Fibroblast of skin of left quadriceps (primary cell): ENCODE measurements around the gene TTLL1.
"Not testable (repeated sequence)": the region's sequence is repeated elsewhere in the genome, so short reads cannot be mapped to it uniquely, and the experiment has no call there.

Source experiments
- DNase-seq, 2 experiments: peaks; one replicate each; pipeline ENCODE4 v3.0.0-alpha.2; 2013; ENCODE audit warnings: low read depth in 2 of 2

Gene TTLL1

DNA sequence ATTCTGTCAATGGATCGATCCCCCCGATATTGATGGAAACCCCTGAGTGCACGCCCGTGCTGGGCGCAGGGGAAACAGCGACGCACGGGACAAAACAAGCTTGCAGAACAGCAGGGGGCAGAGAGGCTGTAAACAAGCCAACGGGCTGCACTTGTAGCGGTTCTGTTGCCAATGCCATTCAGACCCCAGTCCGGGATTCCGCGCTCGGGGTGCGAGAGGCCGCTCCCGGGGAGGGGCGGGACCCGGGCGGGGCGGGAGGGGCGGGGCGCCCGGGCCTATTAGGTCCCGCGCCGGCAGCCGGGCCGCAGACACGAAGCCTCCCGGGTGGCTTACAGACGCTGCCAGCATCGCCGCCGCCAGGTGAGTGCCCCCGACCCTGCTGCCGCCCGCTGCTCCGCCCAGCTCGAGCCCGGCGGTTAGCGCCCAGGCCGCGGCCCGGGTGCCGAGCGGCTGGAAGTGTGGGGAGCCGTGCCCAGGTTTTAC is 21.3 kb upstream of the TTLL1 start, which contains the start of gene BIK:
TSS of gene BIK (plus strand) at position 307 of the 483 bp plus-strand sequence. CDS start 13,273 bp downstream, outside the sequence.
- no peak for DNase-seq

GRCh38 chr22:43109921-43110443 is 20.8 kb upstream of the TTLL1 start:
- no peak for DNase-seq

- DNase-seq, result no peak
Observed at GRCh38 chr22:43109511-43109910, 20.3 kb upstream of the TTLL1 start.

GRCh38 chr22:43106302-43106701 is 17.1 kb upstream of the TTLL1 start:
- DNase-seq, result no peak

GRCh38 chr22:43104950-43105349 is 15.8 kb upstream of the TTLL1 start:
- DNase-seq, result not testable (repeated sequence)

- DNase-seq, result not testable (repeated sequence)
Observed at GRCh38 chr22:43104056-43104625, 14.9 kb upstream of the TTLL1 start.

- no peak for DNase-seq
Observed at GRCh38 chr22:43101306-43101705, 12.1 kb upstream of the TTLL1 start.

- no peak for DNase-seq
Observed at GRCh38 chr22:43100225-43100624, 11.0 kb upstream of the TTLL1 start.

GRCh38 chr22:43099095-43099494 is 9.9 kb upstream of the TTLL1 start:
- DNase-seq, result no peak

DNA sequence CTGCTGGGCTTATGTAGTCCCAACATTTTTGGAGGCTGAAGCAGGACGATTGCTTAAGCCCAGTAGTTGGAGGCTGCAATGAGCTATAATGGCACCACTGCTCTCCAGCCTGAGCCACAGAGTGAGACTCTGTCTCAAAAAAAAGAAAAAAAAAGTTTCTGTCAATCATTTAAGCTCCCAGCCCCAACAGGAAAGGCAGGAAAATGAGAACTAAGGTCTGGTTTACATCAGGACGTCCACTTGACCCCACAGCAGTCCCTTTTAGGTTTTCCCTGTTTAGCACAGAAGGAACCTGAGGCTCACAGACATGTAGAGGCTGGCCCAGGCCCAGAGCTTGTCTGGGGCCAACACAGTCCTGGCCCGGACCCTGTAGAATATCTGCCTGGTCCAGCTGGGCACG is 9.2 kb upstream of the TTLL1 start:
- no peak for DNase-seq

DNA sequence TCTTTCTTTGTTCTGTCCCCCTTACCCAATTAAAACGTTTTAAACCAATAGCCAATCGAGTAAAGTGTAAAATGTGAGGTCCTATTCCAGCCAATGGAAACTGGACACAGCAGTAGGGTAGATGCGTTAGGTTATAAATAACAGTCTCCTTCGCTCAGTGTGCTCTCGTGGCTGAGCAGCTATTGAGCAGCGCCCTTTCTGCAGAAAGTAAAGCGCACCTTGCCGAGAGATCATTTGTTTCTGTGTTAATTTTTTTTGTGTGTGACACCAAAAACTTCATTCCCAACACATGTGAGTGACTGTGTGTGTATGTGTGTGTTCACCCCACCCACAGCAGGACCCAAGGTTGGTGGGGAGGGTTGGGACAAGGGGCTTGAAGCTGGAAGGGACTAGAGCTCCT is 7.2 kb upstream of the TTLL1 start:
- DNase-seq, result no peak

DNA sequence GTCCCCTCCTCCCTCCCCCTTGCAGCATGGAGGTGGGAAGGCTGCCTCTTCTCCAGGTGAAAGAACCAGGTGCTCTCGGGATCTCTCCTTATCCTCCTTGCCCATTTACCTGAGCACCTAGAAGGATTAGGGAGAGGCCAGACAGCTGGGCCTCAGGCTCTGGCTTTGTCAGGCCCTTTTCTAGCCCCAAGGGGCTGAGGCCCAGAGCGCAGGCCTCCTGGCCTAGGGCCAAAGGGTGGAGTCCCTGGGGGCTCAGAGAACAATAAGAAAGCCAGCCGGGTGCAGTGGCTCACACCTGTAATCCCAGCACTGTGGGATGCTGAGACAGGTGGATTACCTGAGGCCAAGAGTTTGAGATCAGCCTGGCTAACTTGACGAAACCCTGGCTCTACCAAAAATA is 5.4 kb upstream of the TTLL1 start:
- DNase-seq, result no peak

DNA sequence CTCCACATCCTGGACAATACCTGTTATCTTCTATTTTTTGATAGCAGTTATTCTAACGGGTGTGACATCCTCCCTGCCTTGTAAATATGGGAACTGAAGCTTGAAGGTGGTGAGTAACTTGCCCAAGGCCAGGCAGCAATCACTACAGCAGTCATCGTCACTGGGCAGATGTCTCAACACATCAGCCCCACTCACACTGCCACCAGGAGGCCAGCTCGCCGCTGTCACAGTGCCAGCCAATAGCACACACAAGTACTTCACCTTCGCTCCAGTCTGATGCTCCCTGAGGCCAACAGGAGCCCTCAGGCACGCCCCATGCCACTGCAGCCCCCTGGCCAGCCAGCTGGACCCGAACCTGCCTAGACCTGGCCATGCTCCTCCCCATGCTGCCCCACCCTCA is 4.9 kb upstream of the TTLL1 start:
- no peak for DNase-seq

DNA sequence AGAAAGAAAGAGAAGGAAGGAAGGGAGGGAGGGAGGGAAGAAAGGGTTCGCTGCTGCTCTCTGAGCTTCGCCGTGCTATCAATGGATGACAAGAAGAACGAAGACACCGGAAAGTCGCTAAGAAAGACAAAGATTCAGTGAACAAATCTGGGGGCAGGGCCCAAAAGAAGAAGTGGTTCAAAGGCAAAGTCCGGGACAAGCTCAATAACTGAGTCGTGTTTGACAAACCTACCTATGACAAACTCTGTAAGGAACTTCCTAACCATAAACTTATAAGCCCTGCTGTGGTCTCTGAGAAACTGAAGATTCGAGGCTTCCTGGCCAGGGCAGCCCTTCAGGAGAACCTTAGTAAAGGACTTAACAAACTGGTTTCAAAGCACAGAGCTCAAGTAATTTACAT is 2.9 kb upstream of the TTLL1 start:
- no peak for DNase-seq

GRCh38 chr22:43090130-43090789 is 1.1 kb upstream of the TTLL1 start:
- peak; percentile 77 to 80 for DNase-seq

- no peak for DNase-seq
Observed at GRCh38 chr22:43088627-43088983, 586 bp downstream of the TTLL1 start.

- no peak for DNase-seq
Observed at GRCh38 chr22:43085658-43086606, 3.3 kb downstream of the TTLL1 start.

DNA sequence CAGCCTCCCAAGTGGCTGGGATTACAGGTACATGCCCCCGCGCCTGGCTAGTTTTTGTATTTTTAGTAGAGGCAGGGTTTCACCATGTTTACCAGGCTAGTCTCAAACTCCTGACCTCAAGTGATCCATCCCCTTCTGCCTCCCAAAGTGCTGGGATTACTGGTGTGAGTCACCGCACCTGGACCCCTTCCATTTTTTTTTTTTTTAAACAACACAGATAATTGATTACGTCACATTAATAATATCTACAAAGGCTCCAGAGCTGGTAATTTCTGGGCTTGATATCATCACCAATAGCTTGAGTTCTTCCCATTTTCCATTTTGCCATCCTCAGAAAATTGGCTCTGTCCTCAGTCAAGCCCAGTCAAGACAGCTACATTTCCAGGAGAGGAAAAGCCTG is 7.2 kb downstream of the TTLL1 start:
- DNase-seq, result no peak

DNA sequence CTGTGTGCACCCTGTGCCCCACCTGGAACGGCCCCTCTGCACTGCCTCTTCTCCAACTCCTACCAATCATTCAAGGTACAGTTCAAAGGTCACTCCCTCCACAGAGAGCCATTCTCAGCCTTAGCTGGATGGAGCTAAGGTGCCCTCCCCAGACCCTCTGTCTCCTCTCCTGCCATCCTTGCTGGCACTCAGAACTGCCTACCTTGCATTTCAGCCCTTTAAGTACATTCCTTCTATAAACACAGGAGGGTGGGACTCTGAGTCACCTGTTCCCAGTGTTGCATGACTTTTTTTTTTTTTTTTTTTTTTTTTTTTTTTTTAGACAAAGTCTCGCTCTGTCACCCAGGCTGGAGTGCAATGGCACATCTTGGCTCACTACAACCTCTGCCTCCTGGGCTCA is 8.6 kb downstream of the TTLL1 start:
- DNase-seq, result no peak

- DNase-seq, result no peak
Observed at GRCh38 chr22:43079742-43080141, 9.4 kb downstream of the TTLL1 start.

DNA sequence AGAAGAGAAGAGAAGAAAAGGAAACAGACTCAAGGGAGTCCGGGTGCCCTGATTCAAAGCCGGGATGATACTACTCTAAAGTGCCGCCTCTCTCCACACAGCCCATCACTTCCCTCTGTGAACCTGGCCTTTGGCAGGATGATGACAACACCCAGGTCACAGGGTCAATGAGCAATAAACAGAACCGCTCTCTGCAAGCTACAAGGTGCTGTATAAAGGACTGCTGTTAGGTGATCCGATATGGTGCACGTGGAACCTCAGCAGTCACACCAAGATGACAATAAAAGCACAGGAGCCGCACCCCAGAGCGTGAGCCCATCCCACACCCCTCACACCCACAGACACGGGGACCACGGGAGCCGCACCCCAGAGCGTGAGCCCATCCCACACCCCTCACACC is 10.7 kb downstream of the TTLL1 start:
- no peak for DNase-seq

DNA sequence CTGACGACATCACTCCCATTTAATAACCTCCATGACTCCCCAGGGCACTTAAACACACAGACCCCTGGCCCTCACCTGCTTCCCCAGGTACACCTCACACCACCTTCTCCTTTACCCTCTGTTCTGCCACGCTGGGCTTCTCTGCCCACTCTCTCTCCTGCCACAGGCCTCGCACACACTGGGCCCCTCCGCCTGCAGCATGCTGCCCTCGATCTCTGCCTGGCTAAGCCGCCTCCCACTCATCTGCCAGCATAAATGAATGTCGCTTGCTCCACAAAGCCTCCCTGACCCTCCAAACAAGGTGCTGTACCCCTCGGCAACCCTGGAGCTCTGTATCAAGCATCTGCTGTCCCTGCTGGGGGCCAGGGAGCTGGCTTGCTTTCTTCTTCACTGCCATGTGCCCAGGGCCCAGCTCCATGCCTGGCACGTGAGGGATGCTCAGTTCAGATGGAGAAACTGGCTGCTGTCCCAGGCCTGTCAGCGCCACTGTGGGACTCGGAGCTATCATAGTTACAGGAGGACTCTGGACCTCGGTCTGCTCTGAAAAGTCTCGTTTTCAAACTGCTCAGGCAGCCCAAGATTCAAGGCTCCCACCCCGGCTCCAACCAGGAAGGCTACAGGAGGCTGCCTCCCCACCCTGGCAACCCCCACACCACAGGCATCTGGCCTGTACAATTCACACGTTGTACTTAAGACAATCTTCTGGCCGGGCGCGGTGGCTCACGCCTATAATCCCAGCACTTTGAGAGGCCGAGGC is 11.9 kb downstream of the TTLL1 start:
- DNase-seq, result no peak
